Glomerular visceral epithelial cell (primary cell): ENCODE data around the gene CINP.
"Not testable (repeated sequence)": the region's sequence is repeated elsewhere in the genome, so short reads cannot be mapped to it uniquely, and the experiment has no call there.

ENCODE experiments used
- DNase-seq: peaks from one replicate; pipeline ENCODE4 v3.0.0-alpha.2; 2016; ENCODE audit errors: extremely low spot score

CINP gene

DNA sequence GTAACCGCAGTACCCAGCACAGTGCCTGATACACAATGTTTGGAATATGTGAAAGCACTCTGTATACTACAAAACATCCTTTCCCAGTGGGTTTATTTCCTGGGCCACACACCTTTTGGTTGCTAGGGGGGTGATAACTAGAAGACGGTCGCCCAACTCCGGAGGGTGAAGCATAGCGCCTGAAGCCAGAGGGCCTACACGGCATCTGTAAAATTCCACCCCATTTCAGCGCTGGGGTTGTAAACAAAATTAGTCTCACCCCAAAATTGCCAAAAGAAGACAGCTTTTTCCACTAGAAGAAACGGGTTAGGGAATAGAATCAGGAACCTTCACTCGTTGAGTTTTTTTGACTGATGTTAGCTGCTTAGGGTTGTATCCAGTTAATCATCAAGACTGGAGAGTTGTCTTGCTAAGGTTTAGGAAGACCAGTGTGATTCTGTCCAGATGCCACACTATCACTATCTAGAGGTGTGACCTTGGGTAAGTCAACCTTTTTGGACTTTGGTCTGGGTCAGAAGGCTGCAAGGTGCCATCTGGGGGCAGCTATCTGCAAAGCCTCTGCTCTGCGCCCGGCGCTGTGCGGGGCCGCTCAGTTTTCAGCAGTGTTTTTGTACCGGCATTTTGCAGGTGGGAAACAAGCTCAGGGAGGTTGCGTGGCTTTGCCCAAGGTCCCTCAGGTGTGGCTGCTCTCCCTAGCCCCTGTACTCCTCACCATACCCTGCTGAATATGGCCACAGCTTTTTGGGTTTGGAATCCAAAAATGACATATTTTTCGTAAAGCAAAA, 41.8 kb downstream of the CINP start:
- no peak for DNase-seq

DNA sequence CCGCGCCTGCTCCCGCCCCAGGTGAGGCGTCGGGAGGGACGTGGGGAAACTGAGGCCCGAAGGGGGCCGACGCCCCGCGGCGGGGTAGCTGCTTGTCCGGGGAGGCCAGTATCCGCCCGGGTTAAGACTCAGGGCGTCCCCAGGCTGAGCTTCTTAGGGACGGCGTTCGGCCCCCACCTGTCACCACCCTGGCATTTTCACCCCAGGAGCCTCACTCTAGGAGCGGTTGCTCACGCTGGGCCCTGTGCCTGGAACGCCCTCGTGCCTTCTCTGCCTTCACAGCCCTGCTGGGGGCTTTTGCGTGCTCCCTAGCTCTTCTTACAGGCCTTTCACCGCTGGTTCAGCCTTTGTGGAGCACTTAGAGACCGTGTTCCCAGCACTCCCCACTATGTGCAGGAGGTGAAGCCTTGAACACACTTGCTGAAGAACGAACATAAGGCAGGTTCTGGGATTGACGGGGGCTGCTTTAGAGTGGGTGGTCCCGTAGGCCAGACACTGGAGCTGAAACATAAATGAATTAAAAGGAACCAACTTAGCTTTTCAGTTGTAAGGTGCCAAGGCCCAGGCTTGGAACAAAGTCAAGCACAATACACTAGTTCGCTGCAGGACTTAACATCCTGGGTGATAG, 42.5 kb downstream of the CINP start:
- peak; percentile 44 for DNase-seq

DNA sequence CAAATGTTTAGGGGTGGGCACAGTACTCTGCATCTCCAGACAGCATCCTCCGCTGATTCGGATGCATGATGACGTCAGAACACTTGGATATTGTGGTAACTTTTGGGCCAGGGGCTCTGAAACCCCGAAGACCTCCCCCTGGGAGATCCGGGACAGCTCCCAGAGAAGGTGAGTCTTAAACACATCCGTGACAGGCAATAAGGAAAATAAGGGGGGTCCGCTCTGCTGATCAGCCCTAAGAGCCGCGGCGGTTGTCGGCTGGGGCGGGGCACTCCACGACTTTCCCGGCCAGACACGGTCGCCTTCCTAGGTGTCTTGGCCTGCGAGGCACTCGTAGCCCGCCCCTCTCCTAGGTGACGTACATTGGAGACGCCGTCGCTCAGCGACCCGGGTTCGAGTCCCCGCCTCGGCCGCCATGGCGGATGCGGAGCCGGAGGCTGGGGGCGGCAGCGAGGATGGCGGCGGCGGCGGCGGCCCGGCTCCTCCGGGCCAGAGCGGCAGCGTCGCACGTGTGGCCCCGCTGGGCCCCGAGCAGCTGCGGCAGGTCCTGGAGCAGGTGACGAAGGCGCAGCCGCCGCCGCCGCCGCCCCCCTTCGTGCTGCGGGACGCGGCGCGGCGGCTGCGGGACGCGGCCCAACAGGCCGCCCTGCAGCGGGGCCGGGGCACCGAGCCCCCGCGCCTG, 43.2 kb downstream of the CINP start, which contains the start of gene ZNF839:
Gene ZNF839, plus strand, starts transcription at position 396 of the 682 bp plus-strand sequence. Its CDS starts 20 bp downstream, at position 416.
- peak; percentile 90 for DNase-seq

DNA sequence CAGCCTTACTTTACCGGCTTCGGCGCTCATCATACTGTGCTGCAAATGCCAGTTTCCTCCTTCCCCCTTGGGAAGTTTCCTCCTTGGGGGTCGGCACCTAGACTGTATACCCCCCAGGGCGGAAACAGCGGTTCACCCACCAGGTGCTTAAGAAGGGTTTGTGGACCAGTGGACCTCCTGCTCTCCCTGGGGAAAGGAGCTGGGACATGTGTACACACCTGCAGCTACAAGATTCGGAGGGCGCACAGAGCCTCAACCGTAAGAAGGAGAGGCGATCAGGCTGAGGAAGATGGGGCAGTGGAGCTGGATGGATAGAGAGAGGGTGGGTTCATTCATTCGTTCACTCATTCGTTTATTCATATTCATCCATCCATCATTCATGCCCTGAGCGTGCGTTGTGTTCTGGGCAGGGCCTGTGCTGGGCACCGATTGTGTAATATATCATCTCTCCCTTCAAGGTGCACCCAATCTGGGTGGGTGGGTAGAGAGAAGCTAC, 43.9 kb downstream of the CINP start:
- DNase-seq, result no peak

DNA sequence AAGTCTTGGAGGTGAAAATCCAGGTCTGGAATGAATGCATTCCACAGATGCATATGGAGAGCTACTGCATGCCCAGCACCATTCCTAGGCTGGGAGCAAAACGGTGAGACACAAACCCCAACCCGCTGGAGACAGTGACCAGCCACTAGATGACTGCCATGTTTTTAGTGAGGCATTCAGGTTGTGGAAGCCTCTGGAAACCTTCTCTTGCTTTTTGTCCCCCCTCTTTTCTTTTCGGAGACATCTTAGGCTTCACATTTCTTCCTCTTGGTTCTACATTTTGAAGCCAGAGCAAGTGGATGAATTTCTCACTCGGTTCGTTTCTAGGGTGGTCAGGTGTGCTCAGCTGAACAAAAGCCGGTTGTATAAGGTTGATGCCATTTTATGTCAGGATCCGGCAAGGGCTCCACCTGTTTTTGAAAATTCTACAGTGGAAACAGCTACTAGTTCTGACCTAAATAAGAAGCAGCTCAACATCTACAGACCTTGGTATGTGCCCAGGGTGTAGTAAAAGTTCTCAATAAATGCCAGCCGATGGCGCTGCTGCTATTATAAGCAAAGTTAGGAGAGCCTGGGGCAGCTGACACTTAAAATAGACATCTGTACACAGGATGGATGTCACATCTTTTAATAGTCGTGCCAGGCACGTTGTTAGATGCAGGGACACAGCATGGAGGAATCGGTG, 45.0 kb downstream of the CINP start:
- no peak for DNase-seq

DNA sequence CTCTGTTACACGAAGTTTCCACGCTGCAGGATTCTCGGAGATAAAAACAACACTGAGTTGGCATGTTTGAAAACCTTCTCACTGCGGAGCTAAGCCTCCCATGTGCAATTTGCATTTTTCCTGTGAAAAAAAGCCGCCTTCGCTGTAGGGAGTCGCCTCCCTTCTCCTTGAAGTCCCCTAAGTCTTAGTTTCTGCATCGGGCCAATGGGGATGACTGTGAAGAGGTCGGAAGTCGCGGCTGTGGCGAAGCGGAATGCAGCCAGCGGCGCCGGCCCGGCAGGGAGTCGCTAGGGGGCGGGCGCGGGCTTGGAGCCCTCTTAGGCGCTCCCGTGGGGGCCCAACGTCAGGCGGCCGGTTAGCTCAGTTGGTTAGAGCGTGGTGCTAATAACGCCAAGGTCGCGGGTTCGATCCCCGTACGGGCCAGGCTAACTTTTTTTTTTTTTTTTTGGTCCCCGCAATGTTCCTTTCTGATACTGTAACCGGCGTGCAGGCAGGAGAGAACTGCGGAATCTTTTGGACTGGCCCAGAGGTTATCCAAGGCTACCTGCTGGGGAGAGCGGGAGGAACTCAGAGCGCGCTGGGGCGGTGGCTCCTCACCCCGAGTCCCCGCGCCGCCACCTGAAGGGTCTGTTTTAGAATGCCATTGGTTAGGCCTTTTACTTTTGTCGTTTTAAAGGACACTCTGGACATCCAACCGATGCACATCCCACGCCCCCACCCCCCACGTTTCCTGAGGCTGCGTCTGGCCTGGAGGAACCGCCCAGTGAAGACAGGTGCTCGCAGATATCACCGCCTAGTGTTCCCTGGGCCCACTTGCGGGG, 45.7 kb downstream of the CINP start:
- DNase-seq, result peak; percentile 94

DNA sequence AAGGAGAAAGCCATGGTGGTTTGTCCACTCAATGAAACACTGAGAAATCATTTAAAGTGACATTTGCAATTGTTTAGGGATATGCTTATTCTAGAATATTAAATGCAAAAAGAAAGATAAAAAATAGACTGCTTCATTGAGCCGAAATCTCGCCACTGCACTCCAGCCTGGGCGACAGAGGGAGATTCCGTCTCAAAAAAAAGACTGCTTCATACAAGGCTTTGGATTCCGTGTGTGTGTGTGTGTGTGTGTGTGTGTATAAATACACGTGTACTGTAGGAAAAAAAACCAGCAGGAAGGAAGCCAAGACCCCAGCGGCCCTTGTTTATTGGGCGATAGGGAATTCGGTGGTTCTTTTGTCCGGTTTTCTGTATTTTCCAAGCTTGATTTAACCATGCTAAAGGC, 46.4 kb downstream of the CINP start:
- DNase-seq, result no peak

DNA sequence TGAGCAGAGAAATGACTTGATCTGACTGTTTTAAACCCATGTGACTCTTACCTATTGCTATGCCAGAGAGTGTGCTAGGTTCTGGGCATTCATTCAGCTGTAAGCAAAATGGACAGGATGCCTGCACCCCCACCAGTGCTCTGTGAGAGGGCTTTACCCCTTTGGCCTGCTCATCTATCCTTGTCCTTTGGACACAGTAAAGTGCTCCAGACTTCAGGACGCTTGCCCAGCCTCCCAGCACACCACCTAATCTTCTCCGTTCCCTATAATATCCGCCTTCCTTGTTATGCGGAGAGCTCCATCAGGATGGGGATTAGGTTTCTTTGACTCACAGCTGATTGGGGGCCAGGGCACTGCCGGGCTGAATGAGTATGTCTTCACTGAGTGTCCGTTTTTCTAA, 47.6 kb downstream of the CINP start:
- DNase-seq, result no peak

DNA sequence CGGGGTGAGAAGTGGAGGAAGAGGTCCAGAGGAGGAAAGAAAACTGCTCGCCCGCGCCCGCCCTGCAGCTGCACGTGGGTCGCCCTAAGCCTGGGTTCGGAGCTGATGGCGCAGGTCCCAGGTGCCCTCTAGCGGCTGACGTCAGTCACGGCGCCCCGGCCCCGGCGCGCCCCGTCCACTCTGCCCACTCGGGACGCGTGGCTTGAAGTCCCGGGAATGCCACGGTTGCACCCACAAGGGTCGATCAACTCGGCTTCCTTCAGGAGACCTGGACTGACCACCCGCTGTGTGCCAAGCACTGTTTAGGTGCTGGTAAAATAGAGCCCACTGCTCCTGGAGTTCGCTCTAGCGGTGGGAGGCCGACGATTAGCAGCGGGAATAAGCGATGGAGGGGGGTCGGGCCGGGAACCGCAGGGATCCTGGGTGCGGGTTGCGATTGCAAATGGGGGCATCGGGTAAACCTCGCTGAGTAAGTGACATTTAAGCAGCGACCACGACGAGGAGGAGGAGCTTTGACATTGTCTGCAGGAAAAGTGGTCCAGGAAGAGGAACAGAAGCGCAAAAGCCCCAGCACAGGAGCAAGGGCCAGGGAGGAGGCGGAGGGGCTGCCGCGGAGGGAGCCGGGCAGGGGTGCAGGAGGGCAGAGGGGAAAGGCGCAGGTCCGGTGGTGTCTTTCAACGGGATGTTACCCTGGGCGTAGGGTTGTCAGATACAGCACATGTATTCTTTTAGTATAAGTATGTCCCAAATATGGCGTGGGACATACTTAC, 48.3 kb downstream of the CINP start:
- peak; percentile 85 for DNase-seq

DNA sequence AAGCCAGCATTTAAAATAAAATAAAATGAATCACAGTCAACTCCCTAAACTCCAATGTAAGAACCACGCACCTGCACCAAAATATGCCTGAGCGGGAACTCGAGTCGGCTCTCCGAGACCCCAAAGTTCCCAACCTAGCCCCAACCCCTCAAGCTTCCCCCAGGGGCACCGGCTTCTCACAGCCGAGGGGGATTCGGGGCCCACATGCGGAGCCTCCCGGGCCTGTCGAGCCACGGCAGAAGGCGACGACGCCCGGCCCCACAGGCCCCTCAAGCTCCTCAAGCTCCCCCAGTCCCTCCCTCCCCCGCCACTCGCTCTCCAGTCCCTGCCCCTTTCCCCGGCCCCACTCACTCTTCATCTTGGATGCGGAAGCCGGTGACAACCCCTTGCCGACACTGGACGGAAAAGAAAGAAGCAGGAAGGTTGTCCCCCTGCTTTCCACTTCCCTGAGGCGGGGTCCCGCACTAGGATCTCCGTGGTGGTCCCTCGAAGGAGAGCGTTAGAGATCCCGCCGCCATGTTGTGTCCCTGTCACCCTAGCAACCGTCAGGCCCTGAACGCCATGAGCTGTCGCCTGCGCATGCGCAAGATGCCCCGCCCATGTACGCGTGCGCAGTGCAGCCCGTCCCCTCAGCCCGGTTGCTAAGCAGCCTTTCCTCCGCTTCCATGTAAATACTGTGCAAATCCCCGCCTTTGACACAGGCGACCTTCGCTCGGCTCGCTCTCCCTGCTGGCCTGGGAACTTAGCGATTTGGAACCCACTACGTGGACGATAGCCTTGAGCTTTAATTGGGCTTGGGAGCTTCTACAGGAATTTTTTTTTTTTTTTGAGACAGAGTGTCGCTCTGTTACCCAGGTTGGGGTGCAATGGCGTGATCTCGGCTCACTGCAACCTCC, 57.8 kb downstream of the CINP start, which contains the start of gene MOK:
Gene MOK, minus strand, starts transcription at position 554 of the 896 bp plus-strand sequence. Its CDS starts 196 bp downstream, at position 358.
- peak; percentile 99 for DNase-seq

DNA sequence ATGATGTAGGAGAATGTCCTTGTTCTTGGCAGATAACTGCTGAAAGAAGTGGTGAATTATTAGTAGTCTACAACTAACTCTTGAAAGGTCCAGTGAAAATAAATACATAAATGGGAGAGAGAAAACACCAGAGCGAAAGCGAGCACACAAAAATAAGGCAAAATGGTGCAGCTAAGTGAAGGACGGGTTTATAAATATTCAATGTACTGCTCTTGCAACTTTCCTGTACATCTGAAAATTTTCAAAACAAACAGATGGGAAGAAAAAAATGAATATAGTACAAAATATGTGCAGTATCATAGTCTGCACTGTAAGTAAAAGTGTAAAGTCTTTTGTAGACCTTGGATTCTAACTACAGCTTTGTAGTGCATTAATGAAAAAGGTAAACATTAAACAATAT, 59.0 kb downstream of the CINP start:
- DNase-seq, result no peak

DNA sequence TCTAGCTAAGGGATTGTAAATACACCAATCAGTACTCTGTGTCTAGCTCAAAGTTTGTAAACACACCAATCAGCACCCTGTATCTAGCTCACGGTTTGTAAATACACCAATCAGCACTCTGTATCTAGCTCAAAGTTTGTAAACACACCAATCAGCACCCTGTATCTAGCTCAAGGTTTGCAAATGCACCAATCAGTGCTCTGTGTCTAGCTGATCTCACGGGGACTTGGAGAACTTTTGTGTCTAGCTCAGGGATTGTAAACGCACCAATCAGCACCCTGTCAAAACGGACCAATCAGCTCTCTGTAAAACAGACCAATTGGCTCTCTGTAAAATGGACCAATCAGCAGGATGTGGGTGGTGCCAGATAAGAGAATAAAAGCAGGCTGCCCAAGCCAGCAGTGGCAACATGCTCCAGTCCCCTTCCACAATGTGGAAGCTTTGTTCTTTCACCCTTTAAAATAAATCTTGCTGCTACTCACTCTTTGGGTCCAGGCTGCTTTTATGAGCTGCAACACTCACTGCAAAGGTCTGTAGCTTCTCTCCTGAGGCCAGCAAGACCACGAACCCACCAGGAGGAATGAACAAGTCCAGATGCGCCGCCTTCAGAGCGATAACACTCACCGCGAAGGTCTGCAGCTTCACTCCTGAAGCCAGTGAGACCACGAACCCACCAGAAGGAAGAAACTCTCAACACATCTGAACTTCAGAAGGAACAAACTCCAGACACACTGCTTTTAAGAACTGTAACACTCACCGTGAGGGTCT, 64.2 kb downstream of the CINP start:
- not testable (repeated sequence) for DNase-seq
